ENCODE data around the gene SEMA3D.

GRCh38 chr7:85010306-85010705 is 176.6 kb downstream of the SEMA3D start:
- no peak for TF ChIP-seq POLR2A (IDR thresholded peaks at IDR 0.05)
- no peak for TF ChIP-seq CTCF (IDR thresholded peaks at IDR 0.05)
